HG03432 (cell line): Measurements from ENCODE around the gene RBM18.

Experiments used
- ATAC-seq: cut with Tn5 transposase; IDR thresholded peaks from one replicate; pipeline ENCODE4 v1.9.1; 2021; ENCODE audit warnings: mild to moderate bottlenecking, moderate library complexity; ENCODE audit not compliant: unreplicated experiment

The RBM18 gene

GRCh38 chr9:122261469-122261881 lies 3.2 kb downstream of the RBM18 start:
- no peak for ATAC-seq

- ATAC-seq, result no peak
These were observed 5.7 kb downstream of the RBM18 start for GRCh38 chr9:122258886-122259415.

GRCh38 chr9:122256206-122256605 lies 8.4 kb downstream of the RBM18 start:
- ATAC-seq, result no peak

GRCh38 chr9:122254761-122255160 lies 9.9 kb downstream of the RBM18 start:
- ATAC-seq, result no peak

GRCh38 chr9:122252796-122253195 lies 11.8 kb downstream of the RBM18 start:
- ATAC-seq, result no peak

- no peak for ATAC-seq
These were observed 13.3 kb downstream of the RBM18 start for GRCh38 chr9:122251351-122251750.

- ATAC-seq, result no peak
These were observed 16.2 kb downstream of the RBM18 start for GRCh38 chr9:122248448-122248865.

GRCh38 chr9:122246666-122247065 lies 18.0 kb downstream of the RBM18 start:
- no peak for ATAC-seq

GRCh38 chr9:122244349-122244748 lies 20.3 kb downstream of the RBM18 start:
- ATAC-seq, result no peak

GRCh38 chr9:122239722-122240121 lies 24.9 kb downstream of the RBM18 start:
- no peak for ATAC-seq

GRCh38 chr9:122236681-122237080 lies 28.0 kb downstream of the RBM18 start:
- no peak for ATAC-seq

GRCh38 chr9:122234022-122234748 lies 30.5 kb downstream of the RBM18 start:
- no peak for ATAC-seq

GRCh38 chr9:122232796-122233306 lies 31.8 kb downstream of the RBM18 start:
- ATAC-seq, result no peak

- ATAC-seq, result no peak
These were observed 35.2 kb downstream of the RBM18 start for GRCh38 chr9:122229485-122229837.

- no peak for ATAC-seq
These were observed 35.8 kb downstream of the RBM18 start, which contains the start of gene LHX6 for GRCh38 chr9:122228568-122229484. Gene LHX6, minus strand, starts transcription at chr9:122228957. Its CDS starts 217 bp downstream, at chr9:122228740.

- no peak for ATAC-seq
These were observed 36.5 kb downstream of the RBM18 start for GRCh38 chr9:122228191-122228567.

GRCh38 chr9:122227575-122227900 lies 37.1 kb downstream of the RBM18 start:
- no peak for ATAC-seq

- ATAC-seq, result no peak
These were observed 37.7 kb downstream of the RBM18 start for GRCh38 chr9:122226758-122227574.

- no peak for ATAC-seq
These were observed 38.4 kb downstream of the RBM18 start for GRCh38 chr9:122226142-122226757.
